ENCODE measurements around the gene ELK4. TPM values are rescaled to one million over a fixed set of nuclear protein-coding genes. Genes with fewer than 3 reads are reported as not detected.

The ELK4 gene
- total and polyA plus RNA-seq, 2 of the 8 experiments (the other 6 are each of a cell fraction or from before 2014, with no cell fraction given) = 2.9 to 26.3 TPM

DNA sequence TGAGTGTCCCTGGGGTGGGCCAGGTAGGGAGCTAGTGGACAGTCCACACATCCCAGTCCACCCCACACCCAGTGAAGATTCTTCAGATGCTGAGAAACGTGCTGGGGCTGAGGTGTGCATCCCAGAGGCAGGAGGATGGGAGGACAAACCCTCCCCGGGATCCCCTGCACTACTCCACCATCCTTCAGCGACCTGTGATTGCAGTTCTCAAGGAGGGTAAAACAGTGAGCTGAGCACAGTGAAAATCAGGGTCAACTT is 51.0 kb downstream of the ELK4 start:
- H2BK15ac ChIP-seq (ENCODE audit: low read length) = no peak overlapping the region
- ChIA-PET CTCF (ENCODE audit: partially characterized antibody) (interaction anchor here (1.1 to 5.4 kb wide), 6 partner anchors 8 to 77 kb away, joined by 3 to 33 read pairs (median 12); no protein-coding TSS in a partner anchor), POLR2A (ENCODE audit: partially characterized antibody) (interaction anchor here (0.7 to 1.6 kb wide), 2 partner anchors 11 to 51 kb away, joined by 4 read pairs; partner anchors contain the start of gene ELK4)
- no peak overlapping the region for H2BK20ac ChIP-seq (ENCODE audit: low read length)
- H2BK12ac ChIP-seq (ENCODE audit: low read depth, low read length) = no peak overlapping the region
- peaks cover 0 to 8% (median 3%) of the 10 kb centered on the region in 4 experiments; a peak in 3 of 7 replicates for H3K27me3 ChIP-seq (replicated peaks in 1 of 4; ENCODE audit: control insufficient read depth in 3 of 4, extremely low read depth in 1 of 4, insufficient read depth in 3 of 4, low read length in 3 of 4)
- H3K9ac ChIP-seq (replicated peaks in 1 of 4; ENCODE audit: extremely low read depth in 1 of 4, low read depth in 3 of 4, low read length in 3 of 4) = no peak overlapping the region
- 95% methylated on average over 3 of the region's 3 CpGs; no CpG with 5 or more reads in 1 of the 2 experiments for WGBS, 2 experiments (ENCODE audit: extremely low coverage in 1 of 2, insufficient coverage in 1 of 2, insufficient read length in 1 of 2, insufficient replicate concordance in 2 of 2, low coverage in 1 of 2, low lambda C conversion rate in 2 of 2, missing lambda C conversion rate in 1 of 2)
- no peak overlapping the region for H3K14ac ChIP-seq (ENCODE audit: insufficient read length)
- no peak overlapping the region for H3K4me3 ChIP-seq (ENCODE audit: extremely low read depth in 1 of 4, insufficient read depth in 2 of 4, low read depth in 3 of 4, low read length in 4 of 4)
- no peak overlapping the region for H3K4ac ChIP-seq (replicated peaks; ENCODE audit: insufficient read length, low read depth, low read length)
- H3K9me3 ChIP-seq (ENCODE audit: insufficient read depth in 2 of 2, low read depth in 1 of 2, low read length in 1 of 2) = no peaks in the 10 kb centered on the region
- no peak overlapping the region for H3K4me2 ChIP-seq (ENCODE audit: insufficient read depth in 1 of 2, low read depth in 2 of 2, low read length in 2 of 2)
- no peak overlapping the region for H4K91ac ChIP-seq (replicated peaks; ENCODE audit: insufficient read length, low read length)
- no peak overlapping the region for H3K56ac ChIP-seq (replicated peaks; ENCODE audit: insufficient read length, low read depth, low read length)
- H4K8ac ChIP-seq (ENCODE audit: extremely low read depth, insufficient read depth, low read length) = no peak overlapping the region
- H3K36me3 ChIP-seq (ENCODE audit: control insufficient read depth in 2 of 4, insufficient read depth in 4 of 4, low read length in 3 of 4) = no peaks in the 10 kb centered on the region
- H2AK5ac ChIP-seq (ENCODE audit: low read depth, low read length) = no peak overlapping the region
- 0 out of 2 replicates have a peak, but pooled peaks cover 2% of the 10 kb centered on the region for H3K23me2 ChIP-seq (ENCODE audit: low read depth, low read length)
- no peak overlapping the region for H4K5ac ChIP-seq (ENCODE audit: insufficient read length, low read depth, low read length)
- H3K27ac ChIP-seq (ENCODE audit: low read depth, low read length) = no peak overlapping the region
- no peak overlapping the region for H3K23ac ChIP-seq (ENCODE audit: insufficient read length)
- no peaks in the 10 kb centered on the region for H3K79me1 ChIP-seq (ENCODE audit: low read depth, low read length)
- H2BK120ac ChIP-seq (replicated peaks; ENCODE audit: low read depth, low read length) = no peak overlapping the region
- H3K4me1 ChIP-seq (replicated peaks in 1 of 4; ENCODE audit: control insufficient read depth in 3 of 4, insufficient read depth in 4 of 4, low read length in 3 of 4) = peaks cover 0 to 11% (median 0%) of the 10 kb centered on the region in 4 experiments; a peak in 5 of 7 replicates
- no peak overlapping the region for H2AFZ ChIP-seq (ENCODE audit: low read length)
- no peaks in the 10 kb centered on the region for H3K79me2 ChIP-seq (ENCODE audit: control insufficient read depth in 1 of 2, insufficient read depth in 2 of 2, low read length in 2 of 2)
- no peaks in the 10 kb centered on the region for H4K20me1 ChIP-seq (replicated peaks in 1 of 2; ENCODE audit: control insufficient read depth in 1 of 2, insufficient read depth in 2 of 2, low read length in 2 of 2)
- H2BK5ac ChIP-seq (ENCODE audit: low read depth, low read length) = no peak overlapping the region
- DNase-seq (ENCODE audit: low read depth in 1 of 2, low spot score in 2 of 2) (no peak), FAIRE-seq (no peak)
- H3K18ac ChIP-seq (ENCODE audit: extremely low read depth, low read length) = no peak overlapping the region
- TF ChIP-seq NRF1 (IDR thresholded peaks at IDR 0.05; ENCODE audit: low read depth, low read length) = no peak
- TF ChIP-seq SUZ12 (IDR thresholded peaks at IDR 0.05; ENCODE audit: low read length) = no peak
- no peak for TF ChIP-seq TAF7 (optimal IDR thresholded peaks at IDR 0.05; ENCODE audit: borderline replicate concordance, low read depth, low read length)
- TF ChIP-seq SIN3A (conservative IDR thresholded peaks at IDR 0.05 in 1 of 2, IDR thresholded peaks at IDR 0.05 in 1 of 2; ENCODE audit: low read depth in 1 of 2, low read length in 2 of 2) = no peak
- TF ChIP-seq HDAC6 (IDR thresholded peaks at IDR 0.05; ENCODE audit: low read depth, low read length) = no peak
- no peak for TF ChIP-seq BRCA1 (IDR thresholded peaks at IDR 0.05; ENCODE audit: low read depth, low read length)
- no peak for TF ChIP-seq HDAC2 (IDR thresholded peaks at IDR 0.05; ENCODE audit: borderline replicate concordance in 1 of 2, low read depth in 2 of 2, low read length in 2 of 2)
- no peak for TF ChIP-seq POU5F1 (IDR thresholded peaks at IDR 0.05; ENCODE audit: low read depth, low read length)
- no peak for TF ChIP-seq TEAD4 (IDR thresholded peaks at IDR 0.05; ENCODE audit: low read depth, low read length)
- no peak for TF ChIP-seq JUN (IDR thresholded peaks at IDR 0.05; ENCODE audit: low read depth, low read length)
- TF ChIP-seq KDM5A (IDR thresholded peaks at IDR 0.05; ENCODE audit: low read length) = no peak
- no peak for TF ChIP-seq EGR1 (IDR thresholded peaks at IDR 0.05; ENCODE audit: borderline replicate concordance, low read depth, low read length)
- no peak for TF ChIP-seq SRF (IDR thresholded peaks at IDR 0.05; ENCODE audit: low read depth, low read length)
- TF ChIP-seq JUND (IDR thresholded peaks at IDR 0.05; ENCODE audit: low read length) = no peak
- TF ChIP-seq CTBP2 (IDR thresholded peaks at IDR 0.05; ENCODE audit: borderline replicate concordance, insufficient read depth, insufficient read length, low read length) = no peak
